Brain microvascular endothelial cell (primary cell): ENCODE data around the gene CST6.

Experiments
- DNase-seq: peaks from one replicate; pipeline ENCODE4 v3.0.0-alpha.2; 2020
- H3K27ac ChIP-seq: fragments of 250-450 bp; sonication (Bioruptor Pico); 2 replicates; pipeline ENCODE4 v1.5.1; 2020; ENCODE audit warnings: mild to moderate bottlenecking, moderate library complexity
- H3K27me3 ChIP-seq: fragments of 250-450 bp; sonication (Bioruptor Pico); replicated peaks from 2 replicates; pipeline ENCODE4 v1.5.1; 2020; ENCODE audit warnings: mild to moderate bottlenecking
- H3K36me3 ChIP-seq: fragments of 250-450 bp; sonication (Bioruptor Pico); replicated peaks from 2 replicates; pipeline ENCODE4 v1.5.1; 2020; ENCODE audit warnings: mild to moderate bottlenecking
- H3K4me3 ChIP-seq: 2 replicates; pipeline ENCODE4 v1.5.1; 2011; ENCODE audit warnings: low read depth, mild to moderate bottlenecking, control low read depth, low read length, moderate library complexity
- in situ Hi-C: cut with HindIII; loops from 2 replicates; pipeline ENCODE4 v1.10.0; 2017; ENCODE audit warnings: low sequenced_read_pairs, low pct_ligation_motif_present
- TF ChIP-seq, protein P1 (sequence below): IDR thresholded peaks from 2 replicates; pipeline ENCODE4 v1.5.1; 2011; ENCODE audit warnings: low read depth, mild to moderate bottlenecking, moderate library complexity, low read length, control low read depth, inconsistent platforms; ENCODE audit errors: missing control alignments

CST6 gene

DNA sequence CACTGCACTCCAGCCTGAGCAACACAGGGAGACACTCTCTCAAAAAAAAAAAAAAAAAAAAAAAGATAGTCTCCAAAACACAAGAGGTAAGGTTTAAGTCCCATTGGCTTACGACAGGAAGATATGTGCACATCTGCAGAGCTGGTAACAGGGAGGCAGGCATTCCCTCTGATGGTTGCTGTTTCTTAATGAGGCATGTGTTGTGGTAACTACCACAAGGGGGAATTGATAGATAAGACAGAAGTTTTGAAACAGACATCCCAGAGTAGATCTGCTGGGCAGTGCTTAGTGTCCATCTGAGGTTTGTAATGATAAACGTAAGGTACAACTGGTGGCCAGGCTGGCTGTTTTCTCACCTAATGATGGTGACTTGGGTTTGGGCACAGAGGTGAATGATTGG, 14.5 kb upstream of the CST6 start:
- in situ Hi-C loops: no loop called here
- Histone ChIP-seq H3K27me3 (no peaks in the 10 kb centered on the region), H3K36me3 (peaks cover 36% of the 10 kb centered on the region), H3K4me3 (no peak overlapping the region), H3K27ac (no peak overlapping the region)
- TF ChIP-seq, protein P1, sequence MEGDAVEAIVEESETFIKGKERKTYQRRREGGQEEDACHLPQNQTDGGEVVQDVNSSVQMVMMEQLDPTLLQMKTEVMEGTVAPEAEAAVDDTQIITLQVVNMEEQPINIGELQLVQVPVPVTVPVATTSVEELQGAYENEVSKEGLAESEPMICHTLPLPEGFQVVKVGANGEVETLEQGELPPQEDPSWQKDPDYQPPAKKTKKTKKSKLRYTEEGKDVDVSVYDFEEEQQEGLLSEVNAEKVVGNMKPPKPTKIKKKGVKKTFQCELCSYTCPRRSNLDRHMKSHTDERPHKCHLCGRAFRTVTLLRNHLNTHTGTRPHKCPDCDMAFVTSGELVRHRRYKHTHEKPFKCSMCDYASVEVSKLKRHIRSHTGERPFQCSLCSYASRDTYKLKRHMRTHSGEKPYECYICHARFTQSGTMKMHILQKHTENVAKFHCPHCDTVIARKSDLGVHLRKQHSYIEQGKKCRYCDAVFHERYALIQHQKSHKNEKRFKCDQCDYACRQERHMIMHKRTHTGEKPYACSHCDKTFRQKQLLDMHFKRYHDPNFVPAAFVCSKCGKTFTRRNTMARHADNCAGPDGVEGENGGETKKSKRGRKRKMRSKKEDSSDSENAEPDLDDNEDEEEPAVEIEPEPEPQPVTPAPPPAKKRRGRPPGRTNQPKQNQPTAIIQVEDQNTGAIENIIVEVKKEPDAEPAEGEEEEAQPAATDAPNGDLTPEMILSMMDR: no peak
- no peak for DNase-seq

DNA sequence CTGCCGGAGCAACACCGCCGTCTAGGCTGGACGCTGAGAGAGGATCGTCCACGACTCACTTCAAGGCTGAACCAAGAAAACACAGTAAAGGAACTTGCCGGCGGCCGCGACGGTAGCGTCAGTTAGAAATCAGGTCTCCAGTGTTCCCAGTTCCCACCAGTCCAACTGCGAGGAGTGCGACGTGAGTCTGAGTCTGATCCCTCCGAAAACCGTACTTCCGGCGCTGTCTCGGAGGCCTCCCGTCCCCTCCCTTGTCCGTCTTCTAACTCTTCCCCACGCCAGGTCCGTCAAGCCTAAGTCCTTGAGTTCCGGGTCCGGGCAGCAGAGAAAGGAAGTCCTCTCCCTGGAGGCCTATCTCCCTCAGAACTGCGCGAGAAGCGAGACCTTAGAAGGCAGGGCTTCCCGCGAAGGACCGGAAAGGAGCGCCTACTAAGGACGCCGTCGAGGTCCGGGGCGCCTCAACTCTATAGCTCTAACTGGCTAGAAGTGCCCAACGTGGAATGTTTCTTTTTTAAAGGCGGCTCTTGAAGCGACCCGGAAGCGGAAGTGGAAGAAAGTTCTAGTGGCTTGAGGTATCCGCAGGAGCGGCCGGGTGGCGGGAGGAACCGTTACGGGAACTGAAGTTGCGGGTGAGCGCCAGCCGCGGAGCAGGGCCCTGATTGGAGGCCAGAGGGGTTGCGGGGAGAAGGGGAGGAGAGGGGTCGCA, 9.7 kb upstream of the CST6 start, which contains the start of the genes BANF1 and EIF1AD:
Gene BANF1 (plus strand): TSS at position 562 of the 706 bp plus-strand sequence. CDS start 748 bp downstream, outside the sequence.
Gene EIF1AD (minus strand): TSS at position 216 of the 706 bp plus-strand sequence. CDS start 1,768 bp downstream, outside the sequence.
- DNase-seq: peak; percentile 95
- H3K4me3 ChIP-seq: peak within 1 kb of the TSS; percentile 99
- in situ Hi-C loops: no loop called here
- H3K27me3 ChIP-seq: no peaks in the 10 kb centered on the region
- H3K27ac ChIP-seq: peak within 1 kb of the TSS; percentile 87
- TF ChIP-seq, protein P1: no peak
- H3K36me3 ChIP-seq: peaks cover 39% of the 10 kb centered on the region

DNA sequence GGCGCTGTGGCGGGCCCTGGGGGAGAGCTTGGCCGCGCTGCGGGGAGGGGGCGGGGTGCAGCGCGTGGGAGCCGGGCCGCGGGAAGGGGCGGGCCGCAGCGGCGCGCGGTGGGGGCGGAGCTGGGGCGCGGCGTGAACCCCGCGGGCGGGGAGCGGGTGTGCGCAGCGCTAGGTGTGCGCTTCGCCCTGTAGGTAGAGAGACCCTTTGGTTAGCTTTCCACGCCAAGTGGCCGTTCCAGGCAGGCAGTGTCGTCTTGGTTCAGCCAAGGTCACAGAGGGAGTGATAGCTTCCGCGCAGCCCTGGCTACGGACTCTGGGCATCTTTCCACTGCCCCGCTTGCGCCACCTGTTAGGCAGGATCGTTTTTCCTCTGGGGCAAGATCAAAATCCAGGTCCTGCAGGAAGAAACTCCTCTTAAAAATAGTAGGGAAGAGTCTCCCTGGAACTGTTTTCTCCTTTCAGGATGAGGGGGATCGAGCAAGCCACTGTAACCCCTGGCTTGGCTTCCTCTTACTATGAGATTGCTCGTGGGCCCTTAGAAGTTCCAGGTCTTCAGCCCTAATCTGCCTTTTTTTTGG, 9.1 kb upstream of the CST6 start:
- in situ Hi-C loops: no loop called here
- TF ChIP-seq, protein P1: no peak

DNA sequence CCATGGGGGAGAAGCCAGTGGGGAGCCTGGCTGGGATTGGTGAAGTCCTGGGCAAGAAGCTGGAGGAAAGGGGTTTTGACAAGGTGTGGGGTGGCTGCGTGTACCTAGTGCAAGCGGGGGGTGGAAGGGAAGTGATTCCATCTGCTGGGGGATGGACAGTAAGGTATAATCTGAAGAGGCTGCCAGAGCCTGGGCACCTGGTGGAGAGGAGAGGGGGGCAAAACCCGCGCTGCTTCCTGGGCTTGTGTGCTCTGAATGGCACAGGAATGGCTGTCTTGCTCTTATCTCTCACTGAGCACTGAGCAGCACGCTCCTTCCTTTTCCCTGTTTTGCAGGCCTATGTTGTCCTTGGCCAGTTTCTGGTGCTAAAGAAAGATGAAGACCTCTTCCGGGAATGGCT, 8.5 kb upstream of the CST6 start:
- TF ChIP-seq, protein P1: no peak
- in situ Hi-C loops: no loop called here
- Histone ChIP-seq H3K4me3 (peak overlapping the region; percentile 99), H3K36me3 (peaks cover 30% of the 10 kb centered on the region), H3K27ac (no peak overlapping the region), H3K27me3 (no peaks in the 10 kb centered on the region)
- no peak for DNase-seq

More for the DNA sequence above, 9.1 kb upstream of the CST6 start:
- Histone ChIP-seq H3K27ac (peak overlapping the region; percentile 87), H3K4me3 (peak overlapping the region; percentile 99), H3K36me3 (peaks cover 34% of the 10 kb centered on the region), H3K27me3 (no peaks in the 10 kb centered on the region)
- DNase-seq: no peak

DNA sequence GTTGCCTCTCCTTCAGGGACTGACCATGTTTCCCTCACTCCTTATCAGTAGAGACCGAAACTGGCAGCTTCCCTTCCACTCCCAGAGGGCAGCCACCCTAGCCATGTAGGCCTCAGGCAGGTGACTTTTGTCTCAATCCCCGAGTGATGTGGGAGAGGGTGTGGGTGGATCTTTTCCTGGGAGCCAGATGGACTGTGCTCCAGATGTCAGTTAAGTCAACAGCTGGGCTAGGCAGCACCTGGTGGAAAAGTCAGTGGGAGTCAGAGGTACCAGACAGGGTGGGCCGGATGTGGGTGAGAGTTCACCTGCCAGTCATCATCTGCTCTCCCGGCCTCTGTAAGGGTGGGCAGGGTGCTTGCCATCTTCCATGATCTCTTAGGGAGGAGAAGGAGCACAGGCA, 7.6 kb upstream of the CST6 start:
- H3K27ac ChIP-seq: no peak overlapping the region
- in situ Hi-C loops: no loop called here
- H3K36me3 ChIP-seq: peaks cover 21% of the 10 kb centered on the region
- TF ChIP-seq, protein P1: no peak
- no peaks in the 10 kb centered on the region for H3K27me3 ChIP-seq
- H3K4me3 ChIP-seq: no peak overlapping the region
- DNase-seq: no peak
